AG08395 (cell line): ENCODE results near the gene CR1L.
"Not testable (repeated sequence)": the region's sequence is repeated elsewhere in the genome, so short reads cannot be mapped to it uniquely, and the experiment has no call there.

Experiments used
- DNase-seq: peaks from one replicate; pipeline ENCODE4 v3.0.0; 2012; ENCODE audit warnings: mixed read lengths, low spot score

Gene CR1L

GRCh38 chr1:207646171-207646570 is 1.2 kb downstream of the CR1L start:
- no peak for DNase-seq

GRCh38 chr1:207646944-207647579 is 2.1 kb downstream of the CR1L start:
- no peak for DNase-seq

GRCh38 chr1:207647671-207648333 is 2.9 kb downstream of the CR1L start:
- DNase-seq, result no peak

- no peak for DNase-seq
Observed at GRCh38 chr1:207648334-207649209, 3.6 kb downstream of the CR1L start.

- DNase-seq, result no peak
Observed at GRCh38 chr1:207649210-207649753, 4.3 kb downstream of the CR1L start.

- no peak for DNase-seq
Observed at GRCh38 chr1:207649865-207650580, 5.1 kb downstream of the CR1L start.

- DNase-seq, result no peak
Observed at GRCh38 chr1:207651583-207651982, 6.7 kb downstream of the CR1L start.

- peak; percentile 13 for DNase-seq
Observed at GRCh38 chr1:207654320-207654719, 9.4 kb downstream of the CR1L start.

GRCh38 chr1:207658408-207658807 is 13.5 kb downstream of the CR1L start:
- no peak for DNase-seq

- DNase-seq, result no peak
Observed at GRCh38 chr1:207658904-207659485, 14.1 kb downstream of the CR1L start.

- DNase-seq, result no peak
Observed at GRCh38 chr1:207659545-207660153, 14.7 kb downstream of the CR1L start.

GRCh38 chr1:207661420-207661819 is 16.5 kb downstream of the CR1L start:
- DNase-seq, result not testable (repeated sequence)

GRCh38 chr1:207666342-207666741 is 21.4 kb downstream of the CR1L start:
- no peak for DNase-seq

- no peak for DNase-seq
Observed at GRCh38 chr1:207669528-207670009, 24.6 kb downstream of the CR1L start.

GRCh38 chr1:207670192-207670591 is 25.3 kb downstream of the CR1L start:
- DNase-seq, result no peak

GRCh38 chr1:207670997-207671396 is 26.1 kb downstream of the CR1L start:
- DNase-seq, result no peak

GRCh38 chr1:207672522-207673130 is 27.7 kb downstream of the CR1L start:
- DNase-seq, result peak; percentile 30

- DNase-seq, result no peak
Observed at GRCh38 chr1:207673399-207673798, 28.5 kb downstream of the CR1L start.

- DNase-seq, result no peak
Observed at GRCh38 chr1:207676153-207676552, 31.2 kb downstream of the CR1L start.

- peak; percentile 41 for DNase-seq
Observed at GRCh38 chr1:207680590-207681388, 35.9 kb downstream of the CR1L start.
